HCT116 (cell line): ENCODE data around the gene ADAM19. TPM values are rescaled to one million over a fixed set of nuclear protein-coding genes. Genes with fewer than 3 reads are reported as not detected.
A peak's percentile ranks its signal among the peaks of the same experiment; 100 is the strongest.

Experiments used
- ATAC-seq: fragments of 200-7000 bp; cut with Tn5 transposase; 2 replicates; pipeline ENCODE4 v1.9.1; 2020; ENCODE audit warnings: mild to moderate bottlenecking, moderate library complexity
- BruUV-seq: library from RNA; stranded (reverse); fragments of 400-500 nt; replicated peaks from 2 replicates; lab custom pipeline; 2021; lab: Mats Ljungman, UMichigan
- CTCF ChIA-PET: fragments of 300-600 bp; sonication (Branson Sonifier 250); formaldehyde crosslinking; loops from one replicate; lab custom pipeline; 2021; ENCODE audit warnings: antibody characterized with exemption; lab: Charles Lee
- POLR2A ChIA-PET: fragments of 300-600, 350-600 bp; sonication (Branson Sonifier 250); formaldehyde crosslinking; loops from one replicate; lab custom pipeline; 2021; ENCODE audit warnings: antibody characterized with exemption; lab: Charles Lee
- RAD21 ChIA-PET, 2 experiments: fragments of 300-600 bp; sonication (Branson Sonifier 250); formaldehyde crosslinking; loops; one replicate each; lab custom pipeline; 2023; ENCODE audit warnings: low total read pairs in 2 of 2; ENCODE audit not compliant: uncharacterized antibody in 2 of 2, unreplicated experiment in 2 of 2, low non-redundant PET in 1 of 2; lab: Charles Lee
- DNase-seq: peaks from one replicate; pipeline ENCODE4 v3.0.0-alpha.2; 2010; ENCODE audit warnings: low read depth, low spot score
- H2AFZ ChIP-seq: fragments of 200-600 bp; shearing (Covaris generic), sonication (generic); 2 replicates; pipeline ENCODE4 v1.6.1; 2017; ENCODE audit warnings: low read depth, mixed run types, mixed read lengths, antibody characterized with exemption, low read length; ENCODE audit not compliant: poor library complexity, severe bottlenecking
- H3K27ac ChIP-seq: 2 replicates; pipeline ENCODE4 v1.5.1; 2012; ENCODE audit warnings: low read depth, low read length
- H3K27me3 ChIP-seq: fragments of 200-600 bp; sonication (generic); 2 replicates; pipeline ENCODE4 v1.6.1; 2016; ENCODE audit warnings: mixed run types, low read length, mixed read lengths; ENCODE audit not compliant: insufficient read depth
- H3K36me3 ChIP-seq, 2 experiments: fragments of 200-500 bp in 1 of 2; fragments of 200-600 bp in 1 of 2; sonication (Bioruptor generic) in 1 of 2; sonication (generic) in 1 of 2; 2 replicates each; pipeline versions ENCODE4 v1.5.1 to v1.6.1; 2014 to 2016; ENCODE audit warnings: low read length in 2 of 2, inconsistent platforms in 1 of 2, mixed read lengths in 1 of 2, mixed run types in 1 of 2; ENCODE audit not compliant: insufficient read depth in 2 of 2, control insufficient read depth in 1 of 2
- H3K4me1 ChIP-seq, 2 experiments: fragments of 200-600 bp in 1 of 2; sonication (generic) in 1 of 2; 2 replicates each; pipeline versions ENCODE4 v1.5.1 to v1.6.1; 2012 to 2017; ENCODE audit warnings: low read length in 2 of 2, inconsistent platforms in 1 of 2, mild to moderate bottlenecking in 1 of 2, mixed read lengths in 1 of 2, mixed run types in 1 of 2, moderate library complexity in 1 of 2; ENCODE audit not compliant: insufficient read depth in 2 of 2, control insufficient read depth in 1 of 2
- H3K4me2 ChIP-seq: fragments of 200-600 bp; sonication (generic); 2 replicates; pipeline ENCODE4 v1.6.1; 2017; ENCODE audit warnings: mixed run types, low read length, mixed read lengths
- H3K4me3 ChIP-seq, 2 experiments: fragments of 200-600 bp in 1 of 2; sonication (generic) in 1 of 2; replicated peaks in 1 of 2; 2 replicates each; pipeline ENCODE4 v1.5.1; 2011 to 2016; ENCODE audit warnings: low read length in 2 of 2, control low read depth in 1 of 2, low read depth in 1 of 2, mild to moderate bottlenecking in 1 of 2, mixed read lengths in 1 of 2, mixed run types in 1 of 2
- H3K79me2 ChIP-seq: fragments of 200-600 bp; sonication (generic); 2 replicates; pipeline ENCODE4 v1.6.1; 2017; ENCODE audit warnings: mild to moderate bottlenecking, mixed run types, low read length, moderate library complexity, mixed read lengths; ENCODE audit not compliant: insufficient read depth
- H3K9ac ChIP-seq: fragments of 200-600 bp; sonication (generic); 2 replicates; pipeline ENCODE4 v1.6.1; 2016; ENCODE audit warnings: low read length, mixed read lengths
- H3K9me2 ChIP-seq: fragments of 200-600 bp; sonication (generic), shearing (Covaris generic); 2 replicates; pipeline ENCODE4 v1.6.1; 2017; ENCODE audit warnings: mixed run types, mild to moderate bottlenecking, moderate library complexity; ENCODE audit not compliant: insufficient read depth
- H3K9me3 ChIP-seq, 2 experiments: fragments of 200-500 bp in 1 of 2; fragments of 200-600 bp in 1 of 2; sonication (Bioruptor generic) in 1 of 2; sonication (generic) in 1 of 2; 2 replicates each; pipeline ENCODE4 v1.6.1; 2014 to 2017; ENCODE audit warnings: low read length in 2 of 2, mixed read lengths in 2 of 2, inconsistent platforms in 1 of 2, low read depth in 1 of 2, mild to moderate bottlenecking in 1 of 2, mixed run types in 1 of 2, moderate library complexity in 1 of 2; ENCODE audit not compliant: control insufficient read depth in 1 of 2, insufficient read depth in 1 of 2
- H4K20me1 ChIP-seq: fragments of 200-600 bp; sonication (generic), shearing (Covaris generic); 2 replicates; pipeline ENCODE4 v1.6.1; 2017; ENCODE audit warnings: mixed run types, mild to moderate bottlenecking, moderate library complexity; ENCODE audit not compliant: insufficient read depth
- CEBPB ChIP-seq: IDR thresholded peaks from 2 replicates; pipeline ENCODE4 v1.6.1; 2012; ENCODE audit warnings: low read depth
- EGR1 ChIP-seq: IDR thresholded peaks from 2 replicates; pipeline ENCODE4 v1.6.1; 2012; ENCODE audit warnings: low read depth
- ELF1 ChIP-seq: IDR thresholded peaks from 2 replicates; pipeline ENCODE4 v1.6.1; 2012; ENCODE audit warnings: low read depth, borderline replicate concordance
- EZH2 ChIP-seq: fragments of 200-600 bp; sonication (generic); IDR thresholded peaks from 2 replicates; pipeline ENCODE4 v1.6.1; 2017; ENCODE audit warnings: antibody characterized with exemption, mixed run types
- EZH2phosphoT487 ChIP-seq: fragments of 200-600 bp; IDR thresholded peaks from 2 replicates; pipeline ENCODE4 v1.6.1; 2018; ENCODE audit warnings: antibody characterized with exemption, borderline replicate concordance
- JUND ChIP-seq: IDR thresholded peaks from 2 replicates; pipeline ENCODE4 v1.6.1; 2012
- SIN3A ChIP-seq: IDR thresholded peaks from 2 replicates; pipeline ENCODE4 v1.6.1; 2012; ENCODE audit warnings: low read depth
- SRF ChIP-seq: IDR thresholded peaks from 2 replicates; pipeline ENCODE4 v1.6.1; 2012; ENCODE audit warnings: low read depth
- TCF7L2 ChIP-seq: IDR thresholded peaks from 2 replicates; pipeline ENCODE4 v1.7.0; 2011; ENCODE audit warnings: borderline replicate concordance, inconsistent platforms; ENCODE audit not compliant: insufficient read depth, insufficient read length; ENCODE audit errors: extremely low read depth
- YY1 ChIP-seq: IDR thresholded peaks from 2 replicates; pipeline ENCODE4 v1.6.1; 2011; ENCODE audit warnings: low read length, low read depth, moderate library complexity, mild to moderate bottlenecking; ENCODE audit not compliant: insufficient replicate concordance; ENCODE audit errors: extremely low read depth
- ZFX ChIP-seq: fragments of 450-650 bp; IDR thresholded peaks from 2 replicates; pipeline ENCODE4 v1.6.1; 2017
- ZNF274 ChIP-seq: fragments of 200-500 bp; sonication (Bioruptor generic); IDR thresholded peaks from 2 replicates; pipeline ENCODE4 v1.6.1; 2014; ENCODE audit warnings: mild to moderate bottlenecking, low read depth, low read length, inconsistent platforms
- intact Hi-C: fragments of 100-400 bp; cut with micrococcal nuclease; formaldehyde crosslinking; loops from 2 replicates; pipeline ENCODE4 v1.10.0; 2022
- total RNA-seq: library from RNA; stranded (reverse); gene quantifications from one replicate; pipeline ENCODE4 v1.2.1, GENCODE V29; 2021; ENCODE audit not compliant: unreplicated experiment
- TF ChIP-seq, protein P1 (sequence below): IDR thresholded peaks from 2 replicates; pipeline ENCODE4 v1.6.1; 2012
- TF ChIP-seq, protein P2 (sequence below), 3 experiments: fragments of 200-600 bp in 1 of 3; sonication (generic) in 1 of 3; IDR thresholded peaks in 2 of 3; conservative IDR thresholded peaks in 1 of 3; 2 replicates each; pipeline ENCODE4 v1.5.1; 2012 to 2017; ENCODE audit warnings: low read depth in 2 of 3, low read length in 2 of 3, antibody characterized with exemption in 1 of 3, borderline replicate concordance in 1 of 3, control low read depth in 1 of 3, mild to moderate bottlenecking in 1 of 3, mixed read lengths in 1 of 3, mixed run types in 1 of 3, moderate library complexity in 1 of 3; ENCODE audit not compliant: insufficient read depth in 1 of 3
- TF ChIP-seq, protein P3 (sequence below): IDR thresholded peaks from 2 replicates; pipeline ENCODE4 v1.6.1; 2011; ENCODE audit warnings: mild to moderate bottlenecking, low read length, moderate library complexity; ENCODE audit not compliant: insufficient replicate concordance; ENCODE audit errors: extremely low read depth
- TF ChIP-seq, protein P4 (sequence below): IDR thresholded peaks from 2 replicates; pipeline ENCODE4 v1.6.1; 2012

The ADAM19 gene
- total RNA-seq, 1 experiment from 2014 or later = 77.3 TPM

DNA sequence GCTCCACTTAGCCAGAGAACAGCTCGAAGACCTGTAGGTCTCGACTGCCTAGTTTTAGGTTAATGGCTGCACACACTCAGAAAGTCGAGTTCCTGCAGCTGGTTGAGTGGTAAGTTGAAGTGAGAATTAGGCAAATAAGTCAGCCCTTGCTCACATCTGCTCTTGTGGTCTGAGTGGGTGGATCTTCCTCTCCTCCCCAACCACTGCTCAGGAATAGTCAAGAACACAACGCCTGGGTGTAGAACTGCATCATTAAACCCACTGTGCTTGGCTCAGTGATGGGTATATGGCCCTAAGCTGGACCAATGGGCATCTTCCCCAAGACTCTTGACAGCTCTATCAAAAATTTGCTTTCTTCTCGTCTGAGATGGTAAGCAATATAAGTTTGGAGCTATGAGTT, 20.9 kb upstream of the ADAM19 start:
- CTCF ChIA-PET = no interaction called here
- no peak overlapping the region for H3K4me3 ChIP-seq
- intact Hi-C loops = no loop called here

More for the DNA sequence above, 20.9 kb upstream of the ADAM19 start:
- Histone ChIP-seq H3K9me3 (no peaks in the 10 kb centered on the region), H3K27me3 (no peaks in the 10 kb centered on the region), H3K9ac (no peak overlapping the region), H3K36me3 (no peaks in the 10 kb centered on the region), H3K4me2 (no peak overlapping the region), H3K27ac (no peak overlapping the region), H3K4me1 (peaks cover 0 to 11% of the 10 kb centered on the region in 2 experiments; a peak in 1 of 4 replicates), H3K9me2 (no peaks in the 10 kb centered on the region), H4K20me1 (no peaks in the 10 kb centered on the region), H3K79me2 (no peaks in the 10 kb centered on the region), H2AFZ (peak overlapping the region; percentile 23)
- TF ChIP-seq ZFX = no peak
- no peak for TF ChIP-seq JUND
- TF ChIP-seq, protein P1, sequence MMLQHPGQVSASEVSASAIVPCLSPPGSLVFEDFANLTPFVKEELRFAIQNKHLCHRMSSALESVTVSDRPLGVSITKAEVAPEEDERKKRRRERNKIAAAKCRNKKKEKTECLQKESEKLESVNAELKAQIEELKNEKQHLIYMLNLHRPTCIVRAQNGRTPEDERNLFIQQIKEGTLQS = no peak
- no peak for TF ChIP-seq ZNF274
- TF ChIP-seq, protein P2, sequence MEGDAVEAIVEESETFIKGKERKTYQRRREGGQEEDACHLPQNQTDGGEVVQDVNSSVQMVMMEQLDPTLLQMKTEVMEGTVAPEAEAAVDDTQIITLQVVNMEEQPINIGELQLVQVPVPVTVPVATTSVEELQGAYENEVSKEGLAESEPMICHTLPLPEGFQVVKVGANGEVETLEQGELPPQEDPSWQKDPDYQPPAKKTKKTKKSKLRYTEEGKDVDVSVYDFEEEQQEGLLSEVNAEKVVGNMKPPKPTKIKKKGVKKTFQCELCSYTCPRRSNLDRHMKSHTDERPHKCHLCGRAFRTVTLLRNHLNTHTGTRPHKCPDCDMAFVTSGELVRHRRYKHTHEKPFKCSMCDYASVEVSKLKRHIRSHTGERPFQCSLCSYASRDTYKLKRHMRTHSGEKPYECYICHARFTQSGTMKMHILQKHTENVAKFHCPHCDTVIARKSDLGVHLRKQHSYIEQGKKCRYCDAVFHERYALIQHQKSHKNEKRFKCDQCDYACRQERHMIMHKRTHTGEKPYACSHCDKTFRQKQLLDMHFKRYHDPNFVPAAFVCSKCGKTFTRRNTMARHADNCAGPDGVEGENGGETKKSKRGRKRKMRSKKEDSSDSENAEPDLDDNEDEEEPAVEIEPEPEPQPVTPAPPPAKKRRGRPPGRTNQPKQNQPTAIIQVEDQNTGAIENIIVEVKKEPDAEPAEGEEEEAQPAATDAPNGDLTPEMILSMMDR (IDR thresholded peaks at IDR 0.05 in 2 of 3, conservative IDR thresholded peaks at IDR 0.05 in 1 of 3; ENCODE audit: borderline replicate concordance in 1 of 3, insufficient read depth in 1 of 3, low read depth in 2 of 3, low read length in 2 of 3) = no peak
- TF ChIP-seq, protein P3, sequence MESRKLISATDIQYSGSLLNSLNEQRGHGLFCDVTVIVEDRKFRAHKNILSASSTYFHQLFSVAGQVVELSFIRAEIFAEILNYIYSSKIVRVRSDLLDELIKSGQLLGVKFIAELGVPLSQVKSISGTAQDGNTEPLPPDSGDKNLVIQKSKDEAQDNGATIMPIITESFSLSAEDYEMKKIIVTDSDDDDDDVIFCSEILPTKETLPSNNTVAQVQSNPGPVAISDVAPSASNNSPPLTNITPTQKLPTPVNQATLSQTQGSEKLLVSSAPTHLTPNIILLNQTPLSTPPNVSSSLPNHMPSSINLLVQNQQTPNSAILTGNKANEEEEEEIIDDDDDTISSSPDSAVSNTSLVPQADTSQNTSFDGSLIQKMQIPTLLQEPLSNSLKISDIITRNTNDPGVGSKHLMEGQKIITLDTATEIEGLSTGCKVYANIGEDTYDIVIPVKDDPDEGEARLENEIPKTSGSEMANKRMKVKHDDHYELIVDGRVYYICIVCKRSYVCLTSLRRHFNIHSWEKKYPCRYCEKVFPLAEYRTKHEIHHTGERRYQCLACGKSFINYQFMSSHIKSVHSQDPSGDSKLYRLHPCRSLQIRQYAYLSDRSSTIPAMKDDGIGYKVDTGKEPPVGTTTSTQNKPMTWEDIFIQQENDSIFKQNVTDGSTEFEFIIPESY = no peak
- TF ChIP-seq EZH2 = no peak
- no peak for TF ChIP-seq ELF1
- TF ChIP-seq TCF7L2 = no peak
- no peak for TF ChIP-seq EGR1
- no peak for TF ChIP-seq CEBPB
- TF ChIP-seq YY1 = no peak
- no peak for TF ChIP-seq SRF
- no peak for TF ChIP-seq EZH2phosphoT487
- no peak for TF ChIP-seq SIN3A
- TF ChIP-seq, protein P4, sequence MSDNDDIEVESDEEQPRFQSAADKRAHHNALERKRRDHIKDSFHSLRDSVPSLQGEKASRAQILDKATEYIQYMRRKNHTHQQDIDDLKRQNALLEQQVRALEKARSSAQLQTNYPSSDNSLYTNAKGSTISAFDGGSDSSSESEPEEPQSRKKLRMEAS = no peak
- BruUV-seq = no TSS peak
- POLR2A ChIA-PET = no interaction called here
- RAD21 ChIA-PET = no interaction called here
- DNase-seq (no peak), ATAC-seq (no peak)
